Stimulated activated CD4-positive, alpha-beta T cell treated with anti-CD3 and anti-CD28 coated beads, Interleukin-1b, Interleukin-23, amount 100 ng/mL, for 1 hour (primary cell): Measurements from ENCODE around the gene WIPF2.

ENCODE experiments used
- DNase-seq, 2 donors: peaks; one replicate each; pipeline ENCODE4 v3.0.0-alpha.2; 2020; ENCODE audit warnings: low read depth in 2 of 2

The WIPF2 gene

GRCh38 chr17:40247926-40248495, 28.9 kb downstream of the WIPF2 start:
- DNase-seq, result no peak

GRCh38 chr17:40248507-40248906, 29.4 kb downstream of the WIPF2 start:
- DNase-seq, result no peak

- no peak for DNase-seq
These were observed 32.5 kb downstream of the WIPF2 start for GRCh38 chr17:40251576-40251975.

- no peak for DNase-seq
These were observed 34.5 kb downstream of the WIPF2 start for GRCh38 chr17:40253565-40253964.

- DNase-seq, result no peak
These were observed 40.4 kb downstream of the WIPF2 start for GRCh38 chr17:40259505-40259904.

GRCh38 chr17:40260528-40260927, 41.4 kb downstream of the WIPF2 start:
- DNase-seq, result no peak

GRCh38 chr17:40264458-40265185, 45.5 kb downstream of the WIPF2 start:
- DNase-seq, result no peak

GRCh38 chr17:40265337-40265736, 46.2 kb downstream of the WIPF2 start:
- DNase-seq, result no peak

- no peak for DNase-seq
These were observed 47.8 kb downstream of the WIPF2 start for GRCh38 chr17:40266882-40267281.

GRCh38 chr17:40268141-40268712, 49.1 kb downstream of the WIPF2 start:
- DNase-seq, result no peak

- DNase-seq, result no peak
These were observed 59.3 kb downstream of the WIPF2 start for GRCh38 chr17:40278414-40278813.

GRCh38 chr17:40279402-40279801, 60.3 kb downstream of the WIPF2 start:
- DNase-seq, result no peak

- no peak for DNase-seq
These were observed 62.6 kb downstream of the WIPF2 start for GRCh38 chr17:40281663-40282062.

GRCh38 chr17:40283662-40284061, 64.6 kb downstream of the WIPF2 start:
- DNase-seq, result no peak

- DNase-seq, result no peak
These were observed 65.1 kb downstream of the WIPF2 start for GRCh38 chr17:40284085-40284713.

GRCh38 chr17:40286473-40286872, 67.4 kb downstream of the WIPF2 start:
- no peak for DNase-seq

GRCh38 chr17:40287159-40287493, 68.0 kb downstream of the WIPF2 start:
- no peak for DNase-seq

GRCh38 chr17:40287494-40288369, 68.6 kb downstream of the WIPF2 start, which contains the start of gene CDC6:
Gene CDC6, plus strand, starts transcription at chr17:40287879. Its CDS starts 1,542 bp downstream, at chr17:40289421.
- peak; percentile 89 to 94 for DNase-seq

- no peak for DNase-seq
These were observed 71.7 kb downstream of the WIPF2 start for GRCh38 chr17:40290629-40291280.

- DNase-seq, result no peak
These were observed 72.2 kb downstream of the WIPF2 start for GRCh38 chr17:40291281-40291664.

GRCh38 chr17:40293363-40293762, 74.3 kb downstream of the WIPF2 start:
- no peak for DNase-seq
